ENCODE measurements around the gene NAA80. TPM values are rescaled to one million over a fixed set of nuclear protein-coding genes. Genes with fewer than 3 reads are reported as not detected.

NAA80 gene
- total and polyA plus RNA-seq, 2 donors (not counting 3 experiments of a cell fraction or from before 2014, with no cell fraction given), result 9.0 to 13.1 TPM

- H3K9me1 ChIP-seq (replicated peaks; ENCODE audit: control insufficient read depth, extremely low read depth, insufficient read depth, low read length), result no peaks in the 10 kb centered on the region
- peaks cover 2% of the 10 kb centered on the region for H3K4me1 ChIP-seq (ENCODE audit: control insufficient read depth, extremely low read depth, insufficient read depth, low read length)
- ChIA-PET POLR2A (no interaction called here), CTCF (interaction anchor here (1.1 to 4.9 kb wide), 4 partner anchors 47 to 110 kb away, joined by 3 to 53 read pairs (median 30); partner anchors contain the start of gene HYAL2)
- TF ChIP-seq EZH2 (IDR thresholded peaks at IDR 0.05; ENCODE audit: borderline replicate concordance, low read depth, low read length, severe bottlenecking), result peak; percentile 38
- TF ChIP-seq FOS (IDR thresholded peaks at IDR 0.05; ENCODE audit: borderline replicate concordance, insufficient read depth, low read length), result no peak
- TF ChIP-seq MAX (IDR thresholded peaks at IDR 0.05; ENCODE audit: insufficient read depth, insufficient read length), result no peak
- no peaks in the 10 kb centered on the region for H3K36me3 ChIP-seq (ENCODE audit: control insufficient read depth in 2 of 2, extremely low read depth in 1 of 2, insufficient read depth in 2 of 2, low read length in 2 of 2)
- intact Hi-C loops (cut with micrococcal nuclease) (loop anchor here (1.0 kb wide), 5 partner anchors 13 to 79 kb away; no protein-coding TSS in a partner anchor), dilution Hi-C loops (cut with MboI; ENCODE audit: extremely low pct_ligation_motif_present, low sequenced_read_pairs) (no loop called here)
- no peak overlapping the region for H3K27ac ChIP-seq (ENCODE audit: insufficient read depth, low read depth, low read length)
- H3K9ac ChIP-seq (replicated peaks; ENCODE audit: extremely low read depth, insufficient read depth, low read length), result no peak overlapping the region
- no peak overlapping the region for H2AFZ ChIP-seq (ENCODE audit: low read depth, low read length)
- no peak for DNase-seq (ENCODE audit: low read depth, low spot score)
- H3K79me2 ChIP-seq (ENCODE audit: control insufficient read depth, insufficient read depth, low read length), result no peaks in the 10 kb centered on the region
- no peaks in the 10 kb centered on the region for H3K9me3 ChIP-seq (replicated peaks; ENCODE audit: control insufficient read depth, insufficient read depth, low read length)
- no peak for FAIRE-seq
- H3K27me3 ChIP-seq (ENCODE audit: control insufficient read depth in 2 of 2, insufficient read depth in 2 of 2, low read length in 2 of 2), result peaks cover 18 to 24% of the 10 kb centered on the region in 2 experiments
- no TSS peak for BruUV-seq (replicated peaks)
- H3K4me3 ChIP-seq (replicated peaks in 1 of 3; ENCODE audit: insufficient read depth in 1 of 3, low read depth in 1 of 3, low read length in 3 of 3), result no peak overlapping the region
- H4K20me1 ChIP-seq (replicated peaks; ENCODE audit: control insufficient read depth, extremely low read depth, insufficient read depth, low read length), result no peaks in the 10 kb centered on the region
- H3K4me2 ChIP-seq (ENCODE audit: insufficient read depth, low read length), result no peak overlapping the region
These were observed 25.5 kb downstream of the NAA80 start for GRCh38 chr3:50273689-50274065.

GRCh38 chr3:50272911-50273688 lies 26.1 kb downstream of the NAA80 start:
- BruUV-seq (replicated peaks), result no TSS peak
- no peak overlapping the region for H3K27ac ChIP-seq (ENCODE audit: insufficient read depth, low read depth, low read length)
- no peaks in the 10 kb centered on the region for H3K9me3 ChIP-seq (replicated peaks; ENCODE audit: control insufficient read depth, insufficient read depth, low read length)
- no peaks in the 10 kb centered on the region for H3K79me2 ChIP-seq (ENCODE audit: control insufficient read depth, insufficient read depth, low read length)
- H3K4me3 ChIP-seq (replicated peaks in 1 of 3; ENCODE audit: insufficient read depth in 1 of 3, low read depth in 1 of 3, low read length in 3 of 3), result peak overlapping the region in 2 of 3 experiments; percentile 13 to 14
- FAIRE-seq, result peak; percentile 97
- no peaks in the 10 kb centered on the region for H4K20me1 ChIP-seq (replicated peaks; ENCODE audit: control insufficient read depth, extremely low read depth, insufficient read depth, low read length)
- H3K9ac ChIP-seq (replicated peaks; ENCODE audit: extremely low read depth, insufficient read depth, low read length), result no peak overlapping the region
- ChIA-PET POLR2A (no interaction called here), CTCF (interaction anchor here (1.1 to 4.9 kb wide), 4 partner anchors 46 to 109 kb away, joined by 3 to 53 read pairs (median 30); partner anchors contain the start of gene HYAL2)
- dilution Hi-C loops (cut with MboI; ENCODE audit: extremely low pct_ligation_motif_present, low sequenced_read_pairs) (no loop called here), intact Hi-C loops (cut with micrococcal nuclease) (loop anchor here (1.0 kb wide), 4 partner anchors 13 to 79 kb away; no protein-coding TSS in a partner anchor)
- peak overlapping the region; percentile 80 for H2AFZ ChIP-seq (ENCODE audit: low read depth, low read length)
- H3K9me1 ChIP-seq (replicated peaks; ENCODE audit: control insufficient read depth, extremely low read depth, insufficient read depth, low read length), result no peaks in the 10 kb centered on the region
- no peaks in the 10 kb centered on the region for H3K36me3 ChIP-seq (ENCODE audit: control insufficient read depth in 2 of 2, extremely low read depth in 1 of 2, insufficient read depth in 2 of 2, low read length in 2 of 2)
- H3K4me2 ChIP-seq (ENCODE audit: insufficient read depth, low read length), result peak overlapping the region; percentile 85
- peaks cover 2% of the 10 kb centered on the region for H3K4me1 ChIP-seq (ENCODE audit: control insufficient read depth, extremely low read depth, insufficient read depth, low read length)
- H3K27me3 ChIP-seq (ENCODE audit: control insufficient read depth in 2 of 2, insufficient read depth in 2 of 2, low read length in 2 of 2), result peaks cover 18 to 24% of the 10 kb centered on the region in 2 experiments
- TF ChIP-seq FOS (IDR thresholded peaks at IDR 0.05; ENCODE audit: borderline replicate concordance, insufficient read depth, low read length) (no peak), MAX (IDR thresholded peaks at IDR 0.05; ENCODE audit: insufficient read depth, insufficient read length) (no peak), GATA2 (IDR thresholded peaks at IDR 0.05; ENCODE audit: insufficient read depth, insufficient read length, low read depth, low read length) (no peak), POLR2AphosphoS5 (IDR thresholded peaks at IDR 0.05; ENCODE audit: insufficient read depth, low read depth, low read length) (no peak), POLR2A (IDR thresholded peaks at IDR 0.05; ENCODE audit: low read depth, low read length) (no peak), MYC (IDR thresholded peaks at IDR 0.05; ENCODE audit: low read depth, low read length) (no peak), JUN (IDR thresholded peaks at IDR 0.05; ENCODE audit: borderline replicate concordance, insufficient read depth, insufficient read length, low read depth) (no peak), EZH2 (IDR thresholded peaks at IDR 0.05; ENCODE audit: borderline replicate concordance, low read depth, low read length, severe bottlenecking) (peak; percentile 9)
- TF ChIP-seq, protein P1, sequence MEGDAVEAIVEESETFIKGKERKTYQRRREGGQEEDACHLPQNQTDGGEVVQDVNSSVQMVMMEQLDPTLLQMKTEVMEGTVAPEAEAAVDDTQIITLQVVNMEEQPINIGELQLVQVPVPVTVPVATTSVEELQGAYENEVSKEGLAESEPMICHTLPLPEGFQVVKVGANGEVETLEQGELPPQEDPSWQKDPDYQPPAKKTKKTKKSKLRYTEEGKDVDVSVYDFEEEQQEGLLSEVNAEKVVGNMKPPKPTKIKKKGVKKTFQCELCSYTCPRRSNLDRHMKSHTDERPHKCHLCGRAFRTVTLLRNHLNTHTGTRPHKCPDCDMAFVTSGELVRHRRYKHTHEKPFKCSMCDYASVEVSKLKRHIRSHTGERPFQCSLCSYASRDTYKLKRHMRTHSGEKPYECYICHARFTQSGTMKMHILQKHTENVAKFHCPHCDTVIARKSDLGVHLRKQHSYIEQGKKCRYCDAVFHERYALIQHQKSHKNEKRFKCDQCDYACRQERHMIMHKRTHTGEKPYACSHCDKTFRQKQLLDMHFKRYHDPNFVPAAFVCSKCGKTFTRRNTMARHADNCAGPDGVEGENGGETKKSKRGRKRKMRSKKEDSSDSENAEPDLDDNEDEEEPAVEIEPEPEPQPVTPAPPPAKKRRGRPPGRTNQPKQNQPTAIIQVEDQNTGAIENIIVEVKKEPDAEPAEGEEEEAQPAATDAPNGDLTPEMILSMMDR (IDR thresholded peaks at IDR 0.05; ENCODE audit: extremely low read depth in 1 of 2, insufficient read depth in 1 of 2, low read depth in 1 of 2, low read length in 2 of 2), result peak; percentile 93 to 98
- DNase-seq (ENCODE audit: low read depth, low spot score), result peak; percentile 84

All from endothelial cell of umbilical vein (primary cell).